Activated naive CD8-positive, alpha-beta T cell treated with anti-CD3 and anti-CD28 coated beads for 36 hours (primary cell): ENCODE data around the gene PGLYRP1. TPM values are rescaled to one million over a fixed set of nuclear protein-coding genes. Genes with fewer than 3 reads are reported as not detected.

Source experiments
- DNase-seq: peaks from one replicate; pipeline ENCODE4 v3.0.0; 2021
- H3K27ac Mint-ChIP-seq: one replicate; pipeline ENCODE4 v1.8.0; 2022; ENCODE audit warnings: mild to moderate bottlenecking, moderate library complexity, mixed read lengths
- H3K27me3 Mint-ChIP-seq: one replicate; pipeline ENCODE4 v1.8.0; 2022; ENCODE audit warnings: mild to moderate bottlenecking, mixed read lengths
- H3K36me3 Mint-ChIP-seq: one replicate; pipeline ENCODE4 v1.8.0; 2021; ENCODE audit warnings: mild to moderate bottlenecking, mixed read lengths
- H3K4me1 Mint-ChIP-seq: one replicate; pipeline ENCODE4 v1.8.0; 2021; ENCODE audit warnings: mixed read lengths
- H3K4me3 Mint-ChIP-seq: one replicate; pipeline ENCODE4 v1.8.0; 2022; ENCODE audit warnings: mild to moderate bottlenecking, moderate library complexity, mixed read lengths
- H3K9me3 Mint-ChIP-seq: one replicate; pipeline ENCODE4 v1.8.0; 2022; ENCODE audit warnings: mixed read lengths
- total RNA-seq, 2 experiments: library from RNA; stranded (reverse); gene quantifications; one replicate each; pipeline ENCODE4 v1.2.3, GENCODE V29; 2021

PGLYRP1 gene
- total RNA-seq, 2 experiments from 2014 or later = not detected

GRCh38 chr19:45972081-45972946, 50.5 kb downstream of the PGLYRP1 start:
- Mint-ChIP-seq H3K4me3 (no peak overlapping the region), H3K27me3 (peaks cover 75% of the 10 kb centered on the region), H3K27ac (no peak overlapping the region)

DNA sequence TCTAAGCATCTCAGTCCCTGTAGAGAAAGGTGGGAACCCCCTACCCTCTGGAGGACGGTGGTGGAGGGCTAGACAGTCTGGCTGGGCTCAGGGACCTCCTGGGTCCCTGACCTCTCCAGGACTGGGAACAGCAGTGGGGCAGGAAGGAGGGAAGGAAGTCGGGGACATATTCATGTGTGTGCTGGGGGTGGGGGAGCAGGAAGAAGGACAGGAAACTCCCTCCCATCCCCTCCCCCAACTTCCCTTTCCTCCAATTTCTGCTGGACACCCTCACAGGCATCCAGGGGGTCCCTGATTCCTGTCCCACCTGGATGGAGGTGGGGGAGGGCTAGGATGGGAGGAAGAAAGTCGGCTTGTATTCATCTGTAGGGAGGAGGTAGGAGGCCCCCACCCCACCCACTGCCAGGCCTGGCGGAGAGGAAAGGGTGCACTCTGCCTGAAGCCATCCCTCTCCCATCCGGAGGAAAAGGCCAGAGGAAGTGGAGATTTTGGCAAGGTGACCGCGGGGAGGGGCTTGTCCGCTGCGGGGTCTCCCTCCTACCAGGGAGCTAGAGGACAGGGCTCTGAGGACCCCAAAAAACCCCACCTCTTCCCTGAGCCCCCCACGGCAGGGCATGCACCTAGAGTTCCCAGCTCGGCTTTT, 51.5 kb downstream of the PGLYRP1 start:
- no peak overlapping the region for H3K4me3 Mint-ChIP-seq
- no peaks in the 10 kb centered on the region for H3K36me3 Mint-ChIP-seq
- no peak for DNase-seq
- H3K27ac Mint-ChIP-seq = no peak overlapping the region
- peaks cover 11% of the 10 kb centered on the region for H3K4me1 Mint-ChIP-seq
- H3K27me3 Mint-ChIP-seq = peaks cover 77% of the 10 kb centered on the region
- no peaks in the 10 kb centered on the region for H3K9me3 Mint-ChIP-seq

More at GRCh38 chr19:45972081-45972946, 50.5 kb downstream of the PGLYRP1 start:
- Mint-ChIP-seq H3K9me3 (no peaks in the 10 kb centered on the region), H3K4me1 (peaks cover 11% of the 10 kb centered on the region), H3K36me3 (no peaks in the 10 kb centered on the region)
- peak; percentile 16 for DNase-seq

DNA sequence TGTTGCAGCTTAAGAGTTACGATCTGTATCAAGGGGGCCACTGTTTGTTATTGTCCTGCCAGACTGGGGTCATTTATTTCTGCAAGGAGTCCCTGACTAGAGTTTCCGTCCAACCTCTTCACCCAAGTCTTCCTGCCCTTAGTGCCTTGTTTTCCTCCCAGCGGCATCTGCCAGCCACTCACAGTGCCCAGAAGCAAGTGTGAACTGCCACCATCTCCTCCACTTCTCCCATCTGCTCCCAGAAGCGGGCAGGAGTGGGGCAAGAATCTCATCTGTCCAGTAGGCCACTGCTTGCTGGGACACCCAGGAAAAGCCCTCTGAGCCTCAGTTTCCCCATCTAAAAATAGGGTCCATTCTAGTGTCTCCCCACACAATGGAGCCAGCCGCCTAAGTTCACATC, 53.2 kb downstream of the PGLYRP1 start:
- Mint-ChIP-seq H3K9me3 (no peaks in the 10 kb centered on the region), H3K27me3 (peaks cover 74% of the 10 kb centered on the region), H3K36me3 (no peaks in the 10 kb centered on the region)

More for the DNA sequence above, 53.2 kb downstream of the PGLYRP1 start:
- DNase-seq = no peak
- Mint-ChIP-seq H3K4me3 (no peak overlapping the region), H3K4me1 (peaks cover 11% of the 10 kb centered on the region), H3K27ac (no peak overlapping the region)

Other genes with a start within 250 kb of the PGLYRP1 start
- 1 to 10 TPM; 7.3 to 8.6 TPM for gene DMPK, start 240.6 kb downstream of the PGLYRP1 start, total RNA-seq
- gene DMWD, start 230.2 kb downstream of the PGLYRP1 start, total RNA-seq = 10 to 100 TPM; 29.5 to 30.7 TPM
- gene RSPH6A, start 207.7 kb downstream of the PGLYRP1 start, total RNA-seq = under 1 TPM; 0.12 to 0.21 TPM
- 100 to 1,000 TPM; 104 to 109 TPM for gene SYMPK, start 159.9 kb downstream of the PGLYRP1 start, total RNA-seq
- under 1 TPM; 0.28 to 0.39 TPM for gene FOXA3, start 158.7 kb downstream of the PGLYRP1 start, total RNA-seq
- gene IRF2BP1, start 136.9 kb downstream of the PGLYRP1 start, total RNA-seq = 10 to 100 TPM; 18.5 to 19.5 TPM
- gene MYPOP, start 120.4 kb downstream of the PGLYRP1 start, total RNA-seq = 1 to 10 TPM; 3.9 TPM
- gene NANOS2, start 108.3 kb downstream of the PGLYRP1 start, total RNA-seq = not detected
- gene NOVA2, start 49.2 kb downstream of the PGLYRP1 start, total RNA-seq = not detected
- gene CCDC61, start 27.6 kb downstream of the PGLYRP1 start, total RNA-seq = 10 to 100 TPM; 17.8 to 18.4 TPM
- gene IGFL4, start 17.9 kb upstream of the PGLYRP1 start, total RNA-seq = not detected
- gene IGFL3, start 101.6 kb upstream of the PGLYRP1 start, total RNA-seq = not detected
- not detected for gene IGFL2, start 125.2 kb upstream of the PGLYRP1 start, total RNA-seq
- gene IGFL1, start 206.7 kb upstream of the PGLYRP1 start, total RNA-seq = not detected